ENCODE results near the gene ASPA. TPM values are rescaled to one million over a fixed set of nuclear protein-coding genes. Genes with fewer than 3 reads are reported as not detected.

ASPA gene
- polyA plus RNA-seq, 4 donors: 1.9 to 8.1 (median 3.8) TPM

Other genes with a start within 250 kb of the ASPA start
- gene OR3A1, start 177.6 kb upstream of the ASPA start, polyA plus RNA-seq: not detected
- gene OR3A2, start 89.7 kb upstream of the ASPA start, polyA plus RNA-seq: under 1 TPM in 1 of 4 donors, not detected in 3; 0.16 TPM
- gene OR1E1, start 77.6 kb upstream of the ASPA start, polyA plus RNA-seq: not detected
- not detected for gene OR3A3, start 64.6 kb upstream of the ASPA start, polyA plus RNA-seq
- not detected for gene OR1E2, start 42.2 kb upstream of the ASPA start, polyA plus RNA-seq
- gene SPATA22, start 4.2 kb upstream of the ASPA start, polyA plus RNA-seq: under 1 TPM in 1 of 4 donors, not detected in 3; 0.12 TPM
- 10 to 100 TPM in 1 of 4 donors, 1 to 10 TPM in 3; 1.1 to 20.1 (median 7.4) TPM for gene TRPV3, start 81.8 kb downstream of the ASPA start, polyA plus RNA-seq
- 10 to 100 TPM in 3 of 4 donors, 1 to 10 TPM in 1; 4.4 to 20.8 (median 13.0) TPM for gene TRPV1, start 133.4 kb downstream of the ASPA start, polyA plus RNA-seq
- 10 to 100 TPM; 12.7 to 21.9 (median 18.1) TPM for gene SHPK, start 160.3 kb downstream of the ASPA start, polyA plus RNA-seq
- gene CTNS, start 160.8 kb downstream of the ASPA start, polyA plus RNA-seq: 10 to 100 TPM in 1 of 4 donors, 1 to 10 TPM in 3; 5.4 to 19.7 (median 7.0) TPM
- 100 to 1,000 TPM; 102 to 442 (median 235) TPM for gene TAX1BP3, start 192.6 kb downstream of the ASPA start, polyA plus RNA-seq
- gene EMC6, start 192.8 kb downstream of the ASPA start, polyA plus RNA-seq: 10 to 100 TPM; 40.0 to 85.4 (median 71.9) TPM
- gene P2RX5, start 220.2 kb downstream of the ASPA start, polyA plus RNA-seq: 1 to 10 TPM in 2 of 4 donors, under 1 TPM in 2; 0.67 to 5.6 (median 1.9) TPM
- gene HASPIN, start 247.9 kb downstream of the ASPA start, polyA plus RNA-seq: 1 to 10 TPM in 2 of 4 donors, not detected in 2; 2.6 to 3.6 TPM